NCI-H1092 (cell line): ENCODE measurements around the gene UTS2R.

Source experiments
- DNase-seq: peaks from one replicate; lab custom pipeline; 2025; lab: John Stamatoyannopoulos, UW

UTS2R gene

DNA sequence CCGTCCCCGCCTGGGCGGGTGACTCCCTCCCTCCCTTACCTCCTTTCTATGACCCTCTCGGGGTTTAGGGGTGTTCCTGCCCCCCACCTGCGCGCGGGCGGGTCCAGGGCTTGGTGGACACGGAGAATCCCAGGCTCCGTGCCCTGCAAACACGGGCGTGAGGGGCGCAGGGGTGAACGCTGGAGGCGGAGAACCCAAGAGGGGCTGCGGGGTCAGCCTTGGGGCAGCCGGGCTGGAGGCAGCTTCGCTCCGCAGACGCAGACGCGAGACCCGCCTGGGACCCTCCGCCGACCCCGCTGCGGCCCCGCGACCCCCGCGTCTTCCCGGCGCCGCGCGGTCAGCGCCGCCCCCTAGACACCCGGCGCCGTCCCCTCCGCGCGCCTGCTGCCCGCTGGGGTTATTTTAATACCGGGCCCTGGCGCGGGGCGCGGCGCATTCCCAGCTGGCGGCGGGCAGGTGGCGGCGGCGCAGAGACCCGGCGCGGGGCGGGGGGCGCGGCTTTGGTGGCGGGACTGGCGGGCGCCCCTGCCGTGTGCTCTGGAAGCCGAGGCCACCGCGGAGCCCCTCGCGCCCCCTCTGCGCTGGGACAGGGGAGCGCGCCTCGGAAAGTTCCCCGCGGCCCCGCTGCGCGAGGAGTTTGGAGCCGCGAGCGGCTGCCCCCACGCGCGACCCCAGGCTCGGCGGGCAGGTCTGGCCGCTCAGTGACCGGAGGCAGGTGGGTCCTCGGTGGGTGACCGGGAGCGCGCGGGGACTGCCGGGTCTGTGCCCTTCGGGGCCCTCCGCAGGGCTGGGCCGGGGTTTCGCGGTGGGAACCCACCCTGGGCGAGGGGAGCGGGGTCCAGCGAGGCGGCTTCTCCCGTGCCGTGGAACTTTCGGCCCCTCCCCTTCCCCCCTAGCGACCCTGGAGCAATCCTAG is at the start of gene UTS2R:
Gene UTS2R, plus strand, starts transcription at position 433 of the 916 bp plus-strand sequence. CDS start 2,560 bp downstream, outside the sequence.
- no peak for DNase-seq

DNA sequence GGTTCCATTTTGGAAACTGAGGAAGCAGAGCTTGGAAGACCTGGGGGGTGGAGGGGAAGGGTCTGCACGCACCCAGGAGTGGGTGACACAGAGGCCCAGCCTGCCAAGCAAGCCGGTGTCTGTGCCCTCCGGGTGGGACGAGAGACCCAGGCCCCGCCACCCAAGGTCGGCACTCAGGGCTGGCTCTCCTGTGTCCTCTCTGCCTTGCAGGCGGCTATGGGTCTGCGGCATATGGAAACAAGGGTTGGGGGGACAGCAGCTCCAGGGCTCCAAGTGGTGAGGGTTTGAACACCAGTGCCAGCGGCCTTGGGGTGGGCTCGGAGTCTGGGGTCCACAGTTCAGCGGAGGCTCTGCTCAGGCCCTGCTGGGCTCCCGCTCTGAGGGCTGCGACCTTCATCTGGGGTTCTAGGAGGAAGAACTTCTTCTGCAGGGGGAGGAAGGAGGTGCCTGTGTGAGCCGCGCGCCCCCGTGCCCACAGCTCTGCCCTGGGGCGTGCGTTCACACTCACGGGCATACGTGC is 49.6 kb upstream of the UTS2R start:
- no peak for DNase-seq

DNA sequence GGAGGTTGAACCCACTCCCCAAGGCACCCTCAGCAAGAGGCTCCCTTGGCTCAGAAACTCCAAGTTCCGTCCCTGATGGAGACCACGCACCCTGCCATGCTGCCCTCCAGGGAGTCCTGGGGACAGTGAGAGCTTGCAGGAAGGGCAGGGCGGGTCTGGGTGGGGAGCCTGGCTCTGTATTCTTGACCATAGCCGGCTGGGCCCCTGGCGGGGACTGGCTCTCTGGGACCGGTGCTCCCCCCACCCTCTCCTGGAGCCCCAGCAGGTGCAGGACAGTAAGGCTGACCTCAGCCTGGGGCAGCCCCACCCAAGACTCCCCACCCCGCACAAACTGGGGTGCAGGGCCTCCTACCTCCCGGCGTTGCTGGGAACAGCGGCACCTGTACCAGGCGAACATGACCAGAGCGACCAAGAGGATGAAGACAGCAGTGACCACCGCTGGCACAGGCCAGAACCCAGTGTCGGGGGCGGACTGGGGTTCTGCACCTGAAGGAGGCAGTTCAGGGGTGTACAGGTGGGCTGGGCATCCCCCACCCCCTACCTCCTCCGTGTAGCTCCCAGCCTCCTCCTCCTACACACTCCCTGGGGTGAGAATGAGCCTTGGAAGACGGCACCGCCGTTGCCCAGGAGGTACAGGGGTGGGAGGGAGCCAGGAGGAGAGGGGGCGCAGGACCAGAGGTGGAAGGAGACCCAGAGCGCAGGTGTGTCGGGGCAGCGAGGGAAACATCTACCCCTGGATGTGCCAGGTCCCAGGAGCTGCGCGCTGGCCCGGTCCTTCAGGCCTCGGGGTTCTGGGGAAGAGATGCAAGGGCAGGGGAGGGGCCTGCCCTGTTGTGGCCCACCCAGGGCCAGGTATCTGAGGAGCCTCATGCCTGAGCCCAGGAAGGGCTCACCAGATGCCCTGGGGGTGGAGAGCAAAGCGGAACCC is 48.8 kb upstream of the UTS2R start:
- no peak for DNase-seq

DNA sequence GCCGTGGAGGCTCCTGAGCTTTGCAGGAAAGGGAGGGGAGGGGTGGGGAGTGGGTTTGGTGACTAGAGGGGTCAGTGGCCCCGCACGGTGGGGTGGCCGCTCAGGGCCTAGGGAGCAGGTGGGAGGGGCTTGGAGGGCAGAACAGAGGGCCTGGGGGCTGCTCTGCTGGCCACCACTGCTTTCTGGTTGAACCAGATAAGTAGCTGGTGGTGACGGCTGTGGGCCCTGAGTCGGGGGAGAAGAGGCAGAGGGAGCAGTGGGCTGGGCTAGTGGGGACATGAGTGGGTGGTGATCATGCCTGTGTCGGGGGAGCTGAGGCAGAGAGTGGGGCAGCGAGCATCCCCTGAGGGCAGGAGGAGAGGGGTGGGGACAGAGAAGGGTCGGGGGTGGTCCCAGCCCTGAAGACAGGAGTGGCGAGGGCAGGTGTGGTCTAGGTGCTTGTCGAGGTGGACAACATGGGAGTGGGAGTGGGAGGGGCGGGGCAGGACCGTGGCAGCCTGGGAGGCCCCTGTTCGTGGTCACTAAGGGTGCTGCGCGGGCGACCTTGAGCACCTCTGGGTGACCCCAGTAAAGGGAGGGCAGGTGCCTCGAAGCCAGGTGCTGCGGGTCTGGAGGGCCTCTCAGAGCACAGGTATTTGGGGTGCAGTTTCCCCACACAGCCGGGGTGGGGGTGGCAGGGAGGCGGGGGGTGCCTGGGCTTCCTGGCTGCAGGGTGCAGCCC is 47.9 kb upstream of the UTS2R start:
- DNase-seq = no peak

DNA sequence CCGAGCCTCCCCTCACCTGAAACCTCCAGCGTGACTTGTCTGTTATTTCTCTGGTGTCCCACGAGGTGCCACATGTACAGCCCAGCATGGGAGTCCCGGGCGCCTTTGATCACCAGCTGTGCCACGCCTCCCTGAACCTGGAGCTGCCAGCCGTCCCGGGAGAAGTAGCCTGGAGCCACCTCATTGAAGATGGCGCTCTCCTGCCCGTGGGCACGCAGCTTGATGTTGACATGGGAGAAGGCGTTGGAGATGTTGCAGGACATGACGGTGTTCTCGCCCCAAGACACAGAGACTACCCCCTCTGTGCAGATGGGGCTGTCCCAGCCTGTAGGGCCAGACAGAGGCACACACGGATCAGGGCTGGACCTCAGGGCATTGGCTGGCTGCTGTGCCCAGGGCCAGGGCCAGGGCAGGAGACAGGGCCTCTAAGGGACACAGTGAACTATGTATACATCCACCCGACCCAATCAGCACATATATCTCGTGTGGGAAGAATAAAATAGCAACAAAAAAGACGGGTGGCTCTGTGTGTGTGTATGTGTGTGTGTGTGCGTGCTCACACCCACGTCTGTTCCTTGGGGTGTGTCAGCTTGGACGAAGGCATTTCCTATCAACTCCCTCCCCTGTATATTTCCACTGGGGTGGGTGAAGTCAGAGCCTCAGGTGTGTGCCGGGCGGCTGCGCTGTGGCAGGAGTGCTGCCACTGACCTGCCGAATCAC is 46.8 kb upstream of the UTS2R start:
- DNase-seq = no peak

DNA sequence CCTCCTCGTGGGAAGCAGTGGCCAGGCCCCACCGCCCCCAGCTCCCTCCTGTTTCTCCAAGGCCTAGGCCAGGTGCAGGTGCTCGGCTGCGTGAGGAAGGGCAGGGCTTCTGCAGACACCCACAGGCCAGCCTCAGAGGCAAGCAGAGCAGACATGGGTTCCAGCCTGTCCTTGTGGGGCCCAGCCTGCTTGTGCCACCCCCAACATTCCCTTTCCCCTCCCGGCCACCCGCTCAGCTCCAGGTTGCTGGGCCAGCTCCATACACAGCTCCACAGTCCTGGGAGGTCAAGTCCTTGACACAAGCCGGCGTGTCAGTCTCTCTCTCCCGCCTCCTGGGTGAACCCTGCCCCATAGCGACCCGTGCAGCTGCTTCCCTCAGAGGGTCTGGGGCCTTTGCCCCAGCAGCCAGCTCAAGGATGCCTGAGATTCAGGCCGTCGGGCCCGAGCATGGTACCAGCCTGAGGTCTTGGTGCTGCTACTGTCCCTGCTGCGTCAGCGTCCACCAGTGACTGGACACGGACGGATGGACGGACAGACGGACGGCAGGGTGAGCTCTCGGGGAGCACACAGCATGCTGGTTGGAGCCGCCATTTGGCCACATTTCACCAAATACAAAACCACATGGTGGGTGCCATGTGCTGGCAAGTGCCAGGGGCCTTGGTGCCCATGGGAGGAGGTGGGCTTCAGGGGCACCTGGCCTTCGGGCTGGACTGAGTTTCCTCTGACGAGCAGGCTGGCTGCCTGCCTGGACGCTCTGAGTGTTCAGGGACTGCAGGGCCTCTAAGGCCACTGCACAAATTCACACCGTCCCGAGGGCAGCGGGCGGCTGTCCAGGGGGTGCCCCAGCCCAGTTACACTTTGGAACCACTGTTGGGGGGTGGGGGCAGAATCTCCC is 46.0 kb upstream of the UTS2R start:
- no peak for DNase-seq

DNA sequence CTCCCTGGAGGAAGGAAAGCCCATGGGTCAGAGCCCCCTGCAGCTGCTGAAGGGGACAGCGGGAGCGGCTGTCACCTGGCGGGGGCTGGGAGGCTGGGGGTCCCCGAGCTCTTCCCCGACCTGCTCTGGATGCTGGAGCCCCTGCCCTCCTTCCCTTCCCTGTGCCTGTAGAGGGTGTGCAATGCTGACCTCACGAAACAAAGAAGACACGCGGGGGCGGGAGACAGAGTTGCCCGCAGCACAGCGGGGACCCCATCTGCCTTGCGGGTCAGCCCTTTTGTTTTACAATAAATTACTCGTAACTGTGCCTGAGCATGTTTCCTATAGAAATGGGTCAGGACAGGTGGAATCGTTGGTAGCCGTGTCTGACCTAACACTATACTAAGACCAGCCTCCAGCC is 44.3 kb upstream of the UTS2R start:
- no peak for DNase-seq

DNA sequence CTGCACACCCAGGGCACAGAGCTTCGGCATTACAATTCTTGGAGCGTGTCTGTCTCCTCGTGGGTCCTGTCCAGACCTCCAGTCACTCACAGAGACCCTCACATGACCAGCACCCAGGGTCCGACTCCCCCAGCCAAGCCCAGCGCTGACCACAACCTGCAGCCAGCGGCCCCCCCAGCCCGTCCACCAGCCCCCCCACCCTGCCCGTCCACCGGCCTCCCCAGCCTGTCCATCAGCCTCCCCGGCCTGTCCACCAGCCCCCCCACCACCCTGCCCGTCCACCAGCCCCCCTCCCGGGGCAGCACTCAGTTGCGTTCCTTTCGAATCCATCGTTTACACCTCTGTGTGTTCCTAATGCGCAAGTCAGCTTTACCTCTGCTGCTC is 43.8 kb upstream of the UTS2R start:
- DNase-seq = no peak

DNA sequence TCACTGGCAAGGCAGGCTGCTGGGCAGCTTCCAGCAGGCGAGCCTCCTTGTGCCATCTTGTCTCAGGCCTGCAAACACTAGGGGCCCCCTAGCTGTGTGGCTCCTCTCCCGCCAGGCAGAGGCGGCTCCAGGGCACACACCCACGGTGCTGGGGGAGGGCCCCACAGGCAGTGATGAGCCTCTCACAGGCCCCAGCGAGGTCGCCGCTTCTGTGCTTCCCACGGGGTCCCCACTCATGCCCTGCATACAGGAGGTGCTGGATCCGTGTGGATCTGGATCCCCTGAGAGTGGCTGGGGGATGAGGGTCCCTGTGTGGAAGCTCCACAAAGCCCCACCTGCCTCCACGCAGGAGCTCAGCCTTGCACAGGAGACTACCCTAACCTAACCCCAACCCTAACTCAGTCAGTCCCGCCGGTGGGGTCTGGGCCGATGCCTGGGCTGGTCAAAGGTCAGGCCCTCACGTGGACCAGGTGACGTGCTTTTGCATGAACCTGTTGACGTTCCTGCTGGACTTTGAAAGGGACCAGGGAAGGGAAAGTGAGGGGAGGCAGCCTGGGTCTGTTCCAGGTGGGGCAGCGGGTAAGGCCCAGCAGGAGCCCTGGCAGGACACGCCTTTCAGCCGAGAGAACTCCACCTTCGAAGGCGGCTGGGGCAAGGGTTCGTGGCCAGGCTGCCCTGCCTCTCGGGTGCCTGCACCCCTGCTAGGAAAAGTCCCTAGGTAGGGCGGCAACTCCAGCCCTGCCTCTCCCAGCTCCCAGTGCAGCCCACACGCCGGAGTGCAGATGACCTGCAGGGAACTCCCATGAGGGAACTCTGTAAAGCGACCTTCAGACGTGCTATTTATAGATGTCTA is 43.2 kb upstream of the UTS2R start:
- DNase-seq = no peak

DNA sequence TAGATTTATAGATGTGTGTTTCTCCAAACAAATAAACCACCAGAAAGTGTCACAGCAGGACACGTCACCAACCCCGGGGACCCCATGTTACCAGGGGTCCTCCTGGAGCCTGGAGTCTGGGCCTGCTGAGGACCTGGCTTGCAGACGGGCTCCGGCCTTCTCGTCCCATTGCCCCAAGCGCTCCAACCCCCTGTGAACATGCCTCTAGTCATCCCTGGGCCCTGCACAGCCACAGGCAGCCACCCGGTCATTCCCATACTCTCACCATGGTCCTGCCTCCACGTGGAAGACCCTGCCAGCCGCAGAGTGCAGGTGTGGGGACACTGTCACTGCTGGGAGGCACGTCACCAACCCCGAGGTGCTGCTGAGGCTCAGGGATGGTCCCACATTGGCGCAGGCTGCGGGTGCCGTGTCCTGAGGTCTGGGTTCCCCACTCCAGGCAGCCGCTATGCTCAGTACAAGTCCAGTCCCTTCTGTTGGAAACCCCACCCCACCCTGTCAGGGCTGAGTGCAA is 42.5 kb upstream of the UTS2R start:
- no peak for DNase-seq

DNA sequence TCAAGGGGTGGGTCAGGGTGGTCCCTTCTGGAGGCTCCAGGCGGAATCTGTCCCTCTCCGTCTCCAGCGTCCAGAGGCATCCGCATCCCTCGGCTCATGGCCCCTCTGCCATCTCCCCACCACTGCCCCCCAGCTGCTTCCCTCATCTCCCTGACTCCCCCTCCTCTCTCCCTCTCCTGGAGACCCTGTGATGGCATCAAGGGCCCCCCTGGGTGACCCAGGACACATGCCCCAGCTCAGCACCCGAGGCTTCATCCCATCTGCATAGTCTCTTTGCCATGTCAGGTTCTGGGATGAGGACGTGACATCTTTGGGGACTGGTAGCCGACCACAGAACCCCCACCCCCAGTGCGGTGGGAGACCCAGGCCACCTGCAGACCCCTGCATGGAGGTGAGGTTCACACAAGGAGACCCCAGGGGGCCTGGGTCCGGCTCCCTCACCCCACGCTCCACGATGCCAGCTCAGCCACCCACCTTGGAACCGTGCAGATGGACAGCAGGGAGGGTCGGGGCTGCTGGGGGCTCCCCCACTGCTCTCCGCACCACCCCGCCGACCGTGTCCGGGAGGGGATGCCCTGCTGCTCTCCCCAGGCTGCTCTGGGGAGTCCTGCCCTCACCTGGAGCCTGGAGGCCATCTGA is 41.8 kb upstream of the UTS2R start:
- DNase-seq = no peak

DNA sequence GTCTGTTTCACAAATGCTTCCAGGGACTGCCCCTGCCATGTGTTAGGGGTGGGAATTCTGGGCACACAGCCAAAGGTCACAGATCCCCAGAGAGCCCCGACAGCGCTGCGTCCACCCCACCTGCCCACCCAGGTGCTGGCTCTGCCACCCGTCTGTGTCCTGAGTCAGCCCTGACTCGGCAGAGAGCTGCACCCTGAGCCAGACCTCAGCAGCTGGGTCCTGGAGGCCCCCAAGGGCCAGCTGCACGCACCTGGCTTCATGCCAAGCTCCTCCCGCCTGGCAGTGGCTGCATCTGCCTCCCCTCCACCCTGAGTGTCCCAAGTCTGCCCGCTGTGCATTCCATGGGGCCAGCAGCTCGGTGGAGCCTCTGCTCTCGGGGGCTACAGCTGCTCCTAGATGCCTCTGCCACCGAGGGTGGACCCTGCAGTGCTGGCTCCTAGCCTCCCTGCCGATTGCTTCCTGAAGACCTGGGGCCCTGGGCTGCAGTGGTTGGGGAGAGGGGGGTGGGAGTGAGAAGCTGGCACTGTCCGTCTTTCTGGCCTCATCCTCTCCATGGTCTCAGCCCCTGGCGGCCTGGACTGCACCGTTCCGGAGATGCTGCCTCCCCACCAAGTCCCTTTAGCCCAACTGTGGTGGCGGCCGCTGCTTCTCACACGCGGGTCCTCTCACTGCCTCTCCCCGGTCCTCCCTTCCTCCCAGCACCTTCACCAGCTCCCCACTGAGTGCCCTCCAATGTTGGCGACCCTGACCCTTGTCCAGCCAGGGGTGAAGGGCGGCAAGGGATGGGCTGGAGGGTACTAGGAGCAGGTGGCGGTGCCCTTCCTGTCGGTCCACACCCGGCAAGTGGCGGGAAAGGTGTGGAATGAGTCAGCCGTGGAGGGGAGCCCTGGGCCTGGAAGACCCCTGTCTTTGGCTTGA is 41.0 kb upstream of the UTS2R start:
- peak; percentile 78 for DNase-seq

DNA sequence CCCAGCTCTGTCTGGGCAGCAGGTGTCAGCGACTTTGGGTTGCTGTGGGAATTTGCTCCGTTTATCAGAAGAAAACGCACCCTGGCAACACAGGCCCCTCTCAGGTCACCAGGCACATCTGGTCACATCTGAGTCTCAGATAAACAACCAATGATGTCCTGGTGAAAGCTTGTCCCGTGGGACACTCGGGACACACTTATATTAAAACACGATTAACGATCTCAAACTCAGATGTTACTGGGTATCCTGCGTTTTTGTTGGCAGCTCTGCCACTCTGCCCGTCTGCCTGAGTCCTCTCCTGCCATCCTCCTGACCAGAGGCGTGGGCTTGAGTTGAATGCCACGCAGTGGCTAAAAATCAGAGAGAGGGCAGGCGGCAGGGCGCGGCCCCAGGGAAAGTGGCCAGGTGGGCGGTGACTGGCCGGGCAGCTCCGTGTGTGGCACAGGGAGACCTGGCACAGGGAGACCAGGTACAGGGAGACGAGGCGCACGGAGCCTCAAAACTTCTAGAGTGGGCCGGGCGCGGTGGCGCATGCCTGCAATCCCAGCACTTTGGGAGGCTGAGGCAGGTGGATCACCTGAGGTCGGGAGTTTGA is 40.1 kb upstream of the UTS2R start:
- no peak for DNase-seq

DNA sequence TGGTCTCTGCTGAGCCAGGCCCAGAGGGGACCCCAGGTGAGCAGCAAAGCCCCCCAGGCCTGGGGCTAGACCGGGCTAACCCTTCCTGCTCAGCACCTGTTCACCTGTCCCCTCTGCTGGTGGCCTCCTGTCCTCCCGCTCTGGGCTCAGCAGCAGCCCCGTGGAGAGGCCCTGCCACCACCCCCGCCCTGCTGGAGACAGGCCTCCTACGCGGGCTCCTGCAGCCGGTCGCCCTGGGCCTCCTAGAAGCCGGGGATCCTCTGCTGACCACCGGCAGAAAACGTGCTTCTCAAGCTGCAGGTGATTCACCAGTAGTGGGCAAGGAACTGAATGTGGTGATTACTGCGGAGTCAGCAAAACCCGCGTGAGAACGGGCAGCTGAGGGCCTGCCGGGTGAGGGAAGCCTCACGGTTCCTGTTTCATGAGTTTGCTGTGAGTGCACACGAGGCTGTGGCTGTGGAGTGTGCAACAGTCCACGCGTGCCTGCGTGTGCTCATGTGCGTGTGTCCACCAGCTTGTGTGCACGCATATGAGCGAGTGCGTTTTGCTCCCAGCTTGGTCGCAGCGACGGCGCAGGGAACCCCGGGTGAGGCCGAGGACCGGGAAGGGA is 38.8 kb upstream of the UTS2R start:
- DNase-seq = no peak

DNA sequence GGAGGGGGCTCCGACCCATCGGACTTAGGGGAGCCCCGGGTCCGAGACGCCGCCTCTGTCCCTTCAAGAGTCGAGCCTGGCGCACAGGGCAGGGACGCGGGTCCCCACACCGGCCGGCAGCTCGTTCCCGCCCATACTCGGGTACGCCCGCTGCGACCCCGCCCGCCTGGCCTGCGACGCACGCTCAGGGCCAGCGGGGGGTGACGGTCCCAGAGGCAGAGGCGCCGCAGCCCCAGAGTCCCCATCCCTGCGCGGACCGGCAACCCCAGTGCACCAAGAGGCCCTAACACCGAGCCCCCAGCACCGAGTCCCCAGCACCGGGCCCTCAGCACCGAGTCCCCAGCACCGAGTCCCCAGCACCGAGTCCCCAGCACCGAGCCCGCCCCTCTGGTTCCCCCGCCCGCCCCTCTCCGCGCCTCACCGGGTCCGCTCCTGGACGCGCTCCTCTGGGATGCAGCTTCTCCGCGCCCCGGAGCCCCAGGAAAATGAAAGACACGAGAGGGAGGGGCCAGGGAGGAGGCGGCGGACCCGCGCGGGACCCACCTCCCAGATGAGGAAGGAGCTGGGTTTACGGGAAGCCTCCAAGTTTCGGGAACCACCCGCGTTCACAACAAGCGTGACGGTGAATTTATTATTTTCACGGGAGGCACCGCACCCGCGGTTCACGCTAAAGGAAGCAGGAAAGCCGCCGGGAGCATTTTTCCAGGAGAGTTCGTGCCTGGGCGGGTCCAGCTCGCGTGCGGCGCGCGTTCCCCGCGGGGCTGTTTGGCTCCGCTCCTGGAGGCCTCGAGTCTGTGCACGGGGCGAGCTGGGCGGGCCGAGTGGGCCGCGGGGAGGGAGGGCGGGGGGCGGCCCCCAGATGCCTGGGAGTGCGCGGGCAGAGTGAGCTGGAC is 38.0 kb upstream of the UTS2R start, which contains the start of gene SECTM1:
Gene SECTM1, minus strand, starts transcription at position 488 of the 893 bp plus-strand sequence. CDS start 6,526 bp downstream, outside the sequence.
- DNase-seq = no peak
